IMR-90 (cell line): ENCODE results near the gene XKR7. TPM values are rescaled to one million over a fixed set of nuclear protein-coding genes. Genes with fewer than 3 reads are reported as not detected.

Experiments
- ATAC-seq: fragments of 200-7000 bp; cut with Tn5 transposase; 2 replicates; pipeline ENCODE4 v1.9.1; 2020; ENCODE audit warnings: low read depth, mild to moderate bottlenecking, moderate library complexity
- BruUV-seq: library from RNA; stranded (reverse); fragments of 400-500 nt; replicated peaks from 2 replicates; lab custom pipeline; 2021; lab: Mats Ljungman, UMichigan
- CTCF ChIA-PET: fragments of 300-600 bp; formaldehyde crosslinking; extraction: SDS; loops from one replicate; lab custom pipeline; 2021; ENCODE audit warnings: antibody characterized with exemption; lab: Yijun Ruan, JAX
- POLR2A ChIA-PET: fragments of 300-600 bp; sonication (Branson Sonifier 250); formaldehyde crosslinking; loops from one replicate; lab custom pipeline; 2022; ENCODE audit warnings: antibody characterized with exemption; ENCODE audit not compliant: unreplicated experiment; lab: Charles Lee
- DNase-seq: peaks from one replicate; pipeline ENCODE4 v3.0.0; 2013
- H2AFZ ChIP-seq: replicated peaks from 2 replicates; pipeline ENCODE3; 2013; ENCODE audit warnings: low read length, mild to moderate bottlenecking; ENCODE audit not compliant: poor library complexity
- H2AK5ac ChIP-seq: 2 replicates; pipeline ENCODE4 v1.6.1; 2013; ENCODE audit warnings: low read depth, low read length, inconsistent platforms
- H2AK9ac ChIP-seq: replicated peaks from 2 replicates; pipeline ENCODE3; 2013; ENCODE audit warnings: mild to moderate bottlenecking, low read depth, low read length, moderate library complexity; ENCODE audit not compliant: poor library complexity
- H2BK120ac ChIP-seq: 2 replicates; pipeline ENCODE4 v1.6.1; 2013; ENCODE audit warnings: low read depth, low read length, inconsistent platforms
- H2BK15ac ChIP-seq: 3 replicates; pipeline ENCODE4 v1.6.1; 2013; ENCODE audit warnings: low read depth, low read length, inconsistent platforms
- H2BK20ac ChIP-seq: 2 replicates; pipeline ENCODE4 v1.6.1; 2013; ENCODE audit warnings: low read depth, mild to moderate bottlenecking, inconsistent platforms, low read length, moderate library complexity
- H2BK5ac ChIP-seq: 2 replicates; pipeline ENCODE4 v1.6.1; 2013; ENCODE audit warnings: mild to moderate bottlenecking, low read depth, low read length, inconsistent platforms; ENCODE audit not compliant: poor library complexity, severe bottlenecking
- H3K14ac ChIP-seq: replicated peaks from 2 replicates; pipeline ENCODE4 v1.6.1; 2013; ENCODE audit warnings: low read depth, low read length, inconsistent platforms
- H3K18ac ChIP-seq: 2 replicates; pipeline ENCODE4 v1.6.1; 2013; ENCODE audit warnings: low read depth, low read length, control low read depth
- H3K23ac ChIP-seq: 2 replicates; pipeline ENCODE4 v1.6.1; 2013; ENCODE audit warnings: low read depth, low read length, inconsistent platforms
- H3K27ac ChIP-seq: 2 replicates; pipeline ENCODE4 v1.5.1; 2013; ENCODE audit warnings: mild to moderate bottlenecking, control low read depth, low read length; ENCODE audit not compliant: insufficient read depth
- H3K27me3 ChIP-seq: 2 replicates; pipeline ENCODE4 v1.6.1; 2013; ENCODE audit warnings: low read length; ENCODE audit not compliant: control insufficient read depth, insufficient read depth
- H3K36me3 ChIP-seq: 2 replicates; pipeline ENCODE4 v1.6.1; 2013; ENCODE audit warnings: low read length, mixed read lengths; ENCODE audit not compliant: control insufficient read depth, insufficient read depth
- H3K4ac ChIP-seq: 2 replicates; pipeline ENCODE4 v1.6.1; 2013; ENCODE audit warnings: low read depth, low read length, inconsistent platforms
- H3K4me1 ChIP-seq: 2 replicates; pipeline ENCODE4 v1.6.1; 2013; ENCODE audit warnings: low read length, mixed read lengths; ENCODE audit not compliant: control insufficient read depth, insufficient read depth
- H3K4me2 ChIP-seq: 2 replicates; pipeline ENCODE4 v1.6.1; 2013; ENCODE audit warnings: low read depth, mild to moderate bottlenecking, control low read depth, low read length, moderate library complexity
- H3K4me3 ChIP-seq: 2 replicates; pipeline ENCODE4 v1.5.1; 2013; ENCODE audit warnings: low read depth, mild to moderate bottlenecking, control low read depth, low read length, moderate library complexity; ENCODE audit not compliant: insufficient read depth
- H3K56ac ChIP-seq: 2 replicates; pipeline ENCODE4 v1.6.1; 2013; ENCODE audit warnings: low read length, inconsistent platforms; ENCODE audit not compliant: insufficient read depth; ENCODE audit errors: extremely low read depth
- H3K79me1 ChIP-seq, 2 experiments: 2 replicates each; pipeline ENCODE4 v1.6.1; 2013; ENCODE audit warnings: low read length in 2 of 2, inconsistent platforms in 1 of 2, low read depth in 1 of 2
- H3K9ac ChIP-seq: 2 replicates; pipeline ENCODE4 v1.6.1; 2013; ENCODE audit warnings: low read depth, low read length, control low read depth
- H3K9me1 ChIP-seq: 2 replicates; pipeline ENCODE4 v1.6.1; 2013; ENCODE audit warnings: low read length, inconsistent platforms; ENCODE audit not compliant: insufficient read depth
- H3K9me3 ChIP-seq: 2 replicates; pipeline ENCODE4 v1.6.1; 2013; ENCODE audit warnings: low read length; ENCODE audit not compliant: control insufficient read depth, insufficient read depth
- H4K20me1 ChIP-seq: 2 replicates; pipeline ENCODE4 v1.6.1; 2013; ENCODE audit warnings: low read length, inconsistent platforms; ENCODE audit not compliant: insufficient read depth
- H4K5ac ChIP-seq: 2 replicates; pipeline ENCODE4 v1.6.1; 2013; ENCODE audit warnings: mild to moderate bottlenecking, low read depth, low read length, control low read depth
- H4K8ac ChIP-seq, 2 experiments: 2 replicates each; pipeline ENCODE4 v1.6.1; 2013; ENCODE audit warnings: low read depth in 2 of 2, low read length in 2 of 2, control low read depth in 1 of 2, inconsistent platforms in 1 of 2
- H4K91ac ChIP-seq: 2 replicates; pipeline ENCODE4 v1.6.1; 2013; ENCODE audit warnings: low read depth, low read length, inconsistent platforms; ENCODE audit not compliant: insufficient read depth
- BHLHE40 ChIP-seq: fragments of 150-350 bp; IDR thresholded peaks from 2 replicates; pipeline ENCODE4 v1.6.1; 2016; ENCODE audit warnings: mild to moderate bottlenecking, low read depth, low read length
- CEBPB ChIP-seq: IDR thresholded peaks from 2 replicates; pipeline ENCODE4 v1.6.1; 2012; ENCODE audit warnings: low read depth, low read length, improper control_type of control experiment
- CHD1 ChIP-seq: IDR thresholded peaks from 2 replicates; pipeline ENCODE4 v1.6.1; 2012; ENCODE audit warnings: low read depth, low read length, improper control_type of control experiment
- CTCF ChIP-seq: conservative IDR thresholded peaks from 2 replicates; pipeline ENCODE4 v1.5.1; 2012; ENCODE audit warnings: mild to moderate bottlenecking, low read depth, low read length, improper control_type of control experiment
- ELK1 ChIP-seq: fragments of 150-350 bp; IDR thresholded peaks from 2 replicates; pipeline ENCODE4 v1.6.1; 2016; ENCODE audit warnings: low read depth, mild to moderate bottlenecking, low read length, moderate library complexity, borderline replicate concordance
- FOS ChIP-seq: fragments of 150-350 bp; IDR thresholded peaks from 2 replicates; pipeline ENCODE4 v1.6.1; 2016; ENCODE audit warnings: low read depth, low read length
- MAFK ChIP-seq: IDR thresholded peaks from 2 replicates; pipeline ENCODE4 v1.6.1; 2012; ENCODE audit warnings: low read depth, low read length, improper control_type of control experiment
- MAZ ChIP-seq: IDR thresholded peaks from 2 replicates; pipeline ENCODE4 v1.6.1; 2012; ENCODE audit warnings: low read depth, mild to moderate bottlenecking, low read length, improper control_type of control experiment, moderate library complexity, borderline replicate concordance
- MXI1 ChIP-seq: IDR thresholded peaks from 2 replicates; pipeline ENCODE4 v1.6.1; 2012; ENCODE audit warnings: low read depth, mild to moderate bottlenecking, low read length, moderate library complexity, borderline replicate concordance
- NFE2L2 ChIP-seq: fragments of 150-350 bp; IDR thresholded peaks from 2 replicates; pipeline ENCODE4 v1.6.1; 2016; ENCODE audit warnings: low read depth, mild to moderate bottlenecking, low read length
- POLR2A ChIP-seq: IDR thresholded peaks from 2 replicates; pipeline ENCODE4 v1.6.1; 2012; ENCODE audit warnings: mild to moderate bottlenecking, low read depth, low read length
- RCOR1 ChIP-seq: IDR thresholded peaks from 2 replicates; pipeline ENCODE4 v1.6.1; 2012; ENCODE audit warnings: mild to moderate bottlenecking, low read length, improper control_type of control experiment; ENCODE audit not compliant: insufficient replicate concordance
- RFX5 ChIP-seq: IDR thresholded peaks from 2 replicates; pipeline ENCODE4 v1.8.0; 2012; ENCODE audit warnings: low read depth, mild to moderate bottlenecking, low read length, moderate library complexity
- SMC3 ChIP-seq: fragments of 150-350 bp; IDR thresholded peaks from 2 replicates; pipeline ENCODE4 v1.6.1; 2016; ENCODE audit warnings: low read depth, mild to moderate bottlenecking, antibody characterized with exemption, low read length, moderate library complexity
- USF2 ChIP-seq: fragments of 150-350 bp; IDR thresholded peaks from 2 replicates; pipeline ENCODE4 v1.6.1; 2017; ENCODE audit warnings: mild to moderate bottlenecking, antibody characterized with exemption, low read length, low read depth
- WGBS, 2 experiments: methylation state at CpG; one replicate each; pipeline versions ENCODE4 v1.1.5 to v1.1.7; 2013; ENCODE audit warnings: missing lambda C conversion rate in 2 of 2; ENCODE audit not compliant: insufficient read length in 1 of 2; ENCODE audit errors: extremely low coverage in 2 of 2; 5-methylcytosine and 5-hydroxymethylcytosine counted together
- dilution Hi-C: fragments of 300-500 bp; cut with HindIII; formaldehyde crosslinking; loops from one replicate; pipeline ENCODE4 v1.14.3; 2018; ENCODE audit warnings: low sequenced_read_pairs; ENCODE audit not compliant: unreplicated experiment
- in situ Hi-C: fragments of 300-500 bp; cut with MboI; formaldehyde crosslinking; loops from 3 replicates; pipeline ENCODE4 v1.14.3; 2019; ENCODE audit warnings: low sequenced_read_pairs, inconsistent platforms, mixed read lengths
- intact Hi-C: fragments of 100-400 bp; cut with micrococcal nuclease; formaldehyde crosslinking; loops from 2 replicates; pipeline ENCODE4 v1.10.0; 2022
- polyA plus RNA-seq, 3 experiments: library from polyadenylated mRNA; depleted of rRNA; stranded (reverse); fragments of >200 nt; gene quantifications; 2 replicates each; pipeline ENCODE4 v1.2.3, GENCODE V29; 2012; ENCODE audit warnings: low replicate concordance in 1 of 3
- total RNA-seq: library from RNA; depleted of rRNA; stranded (reverse); fragments of >200 nt; gene quantifications from 2 replicates; pipeline ENCODE4 v1.2.3, GENCODE V29; 2012

XKR7 gene
- total and polyA plus RNA-seq, 2 of the 4 experiments (the other 2 are of a cell fraction): not detected

GRCh38 chr20:31981784-31982183 is 13.8 kb downstream of the XKR7 start:
- POLR2A ChIA-PET: no interaction called here
- no peak overlapping the region for H2AK9ac ChIP-seq
- dilution Hi-C loops: no loop called here
- H3K9me1 ChIP-seq: no peaks in the 10 kb centered on the region
- no peaks in the 10 kb centered on the region for H3K79me1 ChIP-seq
- intact Hi-C loops: no loop called here
- H3K4me1 ChIP-seq: no peaks in the 10 kb centered on the region
- no peak overlapping the region for H4K91ac ChIP-seq
- no peak overlapping the region for H2BK5ac ChIP-seq
- H2BK120ac ChIP-seq: no peak overlapping the region
- no peak overlapping the region for H3K4ac ChIP-seq
- H3K27ac ChIP-seq: no peak overlapping the region
- H3K27me3 ChIP-seq: peaks cover 39% of the 10 kb centered on the region
- DNase-seq (no peak), ATAC-seq (no peak)
- no peak overlapping the region for H2AK5ac ChIP-seq
- H4K20me1 ChIP-seq: no peaks in the 10 kb centered on the region
- H2BK20ac ChIP-seq: no peak overlapping the region
- no peak overlapping the region for H3K9ac ChIP-seq
- H3K4me2 ChIP-seq: no peak overlapping the region
- no peak overlapping the region for H3K4me3 ChIP-seq
- in situ Hi-C loops: no loop called here
- H4K8ac ChIP-seq: no peak overlapping the region
- H3K14ac ChIP-seq: no peak overlapping the region
- 75% methylated on average over 1 of the region's 2 CpGs; no CpG with 5 or more reads in 1 of the 2 experiments for WGBS, 2 experiments
- BruUV-seq: no TSS peak
- no peaks in the 10 kb centered on the region for H3K9me3 ChIP-seq
- no peak overlapping the region for H4K5ac ChIP-seq
- no peak overlapping the region for H2BK15ac ChIP-seq
- no peak overlapping the region for H3K56ac ChIP-seq
- no peak overlapping the region for H3K23ac ChIP-seq
- no peak overlapping the region for H2AFZ ChIP-seq
- CTCF ChIA-PET: no interaction called here
- TF ChIP-seq ELK1: no peak
- TF ChIP-seq RCOR1: no peak
- no peak for TF ChIP-seq CHD1
- TF ChIP-seq MAZ: no peak
- no peak for TF ChIP-seq FOS
- TF ChIP-seq MXI1: no peak
- TF ChIP-seq NFE2L2: no peak
- no peak for TF ChIP-seq BHLHE40
- TF ChIP-seq CEBPB: no peak
- TF ChIP-seq POLR2A: no peak
- no peak for TF ChIP-seq RFX5
- TF ChIP-seq CTCF: no peak
- TF ChIP-seq USF2: no peak
- TF ChIP-seq MAFK: no peak
- TF ChIP-seq SMC3: no peak
- H3K36me3 ChIP-seq: no peaks in the 10 kb centered on the region
- H3K18ac ChIP-seq: no peak overlapping the region
